ENCODE results near the gene MX1.

MX1 gene

GRCh38 chr21:41432562-41433460 is 6.8 kb downstream of the MX1 start:
- Histone ChIP-seq H3K4me1 (ENCODE audit: control insufficient read depth, low read length) (0 out of 2 replicates have a peak, but pooled peaks cover 3% of the 10 kb centered on the region), H3K36me3 (ENCODE audit: control insufficient read depth, low read length) (no peaks in the 10 kb centered on the region), H3K27me3 (ENCODE audit: control insufficient read depth, low read length) (peaks cover 13% of the 10 kb centered on the region; the same call in 1 of the 2 replicates), H4K20me1 (ENCODE audit: control insufficient read depth, insufficient read depth, low read depth, low read length) (no peaks in the 10 kb centered on the region), H3K4me2 (ENCODE audit: low read length) (no peak overlapping the region), H3K27ac (ENCODE audit: low read depth, low read length) (no peak overlapping the region), H3K79me2 (ENCODE audit: control insufficient read depth, low read length) (no peaks in the 10 kb centered on the region), H3K9me3 (ENCODE audit: control insufficient read depth, insufficient read depth, low read length) (peaks cover 3% of the 10 kb centered on the region; the same call in 1 of the 2 replicates), H3K9me2 (replicated peaks; ENCODE audit: control insufficient read depth, low read length) (no peaks in the 10 kb centered on the region), H3K4me3 (ENCODE audit: low read length) (no peak overlapping the region), H3F3A (ENCODE audit: control insufficient read depth, insufficient read depth) (no peaks in the 10 kb centered on the region)
- TF ChIP-seq CTCF (IDR thresholded peaks at IDR 0.05; ENCODE audit: low read depth, low read length, poor library complexity, severe bottlenecking) (no peak), EZH2phosphoT487 (IDR thresholded peaks at IDR 0.05; ENCODE audit: borderline replicate concordance, low read length) (no peak)

GRCh38 chr21:41433566-41433965 is 7.5 kb downstream of the MX1 start:
- no peak overlapping the region for H3K27ac ChIP-seq (ENCODE audit: low read depth, low read length)
- TF ChIP-seq EZH2phosphoT487 (IDR thresholded peaks at IDR 0.05; ENCODE audit: borderline replicate concordance, low read length), result no peak
- TF ChIP-seq CTCF (IDR thresholded peaks at IDR 0.05; ENCODE audit: low read depth, low read length, poor library complexity, severe bottlenecking), result no peak
- H4K20me1 ChIP-seq (ENCODE audit: control insufficient read depth, insufficient read depth, low read depth, low read length), result no peaks in the 10 kb centered on the region
- no peaks in the 10 kb centered on the region for H3K79me2 ChIP-seq (ENCODE audit: control insufficient read depth, low read length)
- H3K36me3 ChIP-seq (ENCODE audit: control insufficient read depth, low read length), result no peaks in the 10 kb centered on the region
- H3K9me2 ChIP-seq (replicated peaks; ENCODE audit: control insufficient read depth, low read length), result no peaks in the 10 kb centered on the region
- H3F3A ChIP-seq (ENCODE audit: control insufficient read depth, insufficient read depth), result no peaks in the 10 kb centered on the region
- H3K4me3 ChIP-seq (ENCODE audit: low read length), result no peak overlapping the region
- 0 out of 2 replicates have a peak, but pooled peaks cover 3% of the 10 kb centered on the region for H3K4me1 ChIP-seq (ENCODE audit: control insufficient read depth, low read length)
- peaks cover 3% of the 10 kb centered on the region; the same call in 1 of the 2 replicates for H3K9me3 ChIP-seq (ENCODE audit: control insufficient read depth, insufficient read depth, low read length)
- H3K4me2 ChIP-seq (ENCODE audit: low read length), result no peak overlapping the region
- peaks cover 7% of the 10 kb centered on the region; the same call in 1 of the 2 replicates for H3K27me3 ChIP-seq (ENCODE audit: control insufficient read depth, low read length)

GRCh38 chr21:41435706-41436105 is 9.7 kb downstream of the MX1 start:
- no peaks in the 10 kb centered on the region for H3F3A ChIP-seq (ENCODE audit: control insufficient read depth, insufficient read depth)
- H3K9me2 ChIP-seq (replicated peaks; ENCODE audit: control insufficient read depth, low read length), result no peaks in the 10 kb centered on the region
- no peak overlapping the region for H3K4me2 ChIP-seq (ENCODE audit: low read length)
- TF ChIP-seq EZH2phosphoT487 (IDR thresholded peaks at IDR 0.05; ENCODE audit: borderline replicate concordance, low read length), result no peak
- TF ChIP-seq CTCF (IDR thresholded peaks at IDR 0.05; ENCODE audit: low read depth, low read length, poor library complexity, severe bottlenecking), result no peak
- H3K4me3 ChIP-seq (ENCODE audit: low read length), result no peak overlapping the region
- 0 out of 2 replicates have a peak, but pooled peaks cover 3% of the 10 kb centered on the region for H3K4me1 ChIP-seq (ENCODE audit: control insufficient read depth, low read length)
- H3K27ac ChIP-seq (ENCODE audit: low read depth, low read length), result no peak overlapping the region
- no peaks in the 10 kb centered on the region for H3K79me2 ChIP-seq (ENCODE audit: control insufficient read depth, low read length)
- H4K20me1 ChIP-seq (ENCODE audit: control insufficient read depth, insufficient read depth, low read depth, low read length), result no peaks in the 10 kb centered on the region
- no peaks in the 10 kb centered on the region for H3K36me3 ChIP-seq (ENCODE audit: control insufficient read depth, low read length)
- peaks cover 3% of the 10 kb centered on the region; the same call in 1 of the 2 replicates for H3K9me3 ChIP-seq (ENCODE audit: control insufficient read depth, insufficient read depth, low read length)
- H3K27me3 ChIP-seq (ENCODE audit: control insufficient read depth, low read length), result peaks cover 3% of the 10 kb centered on the region; the same call in 1 of the 2 replicates

Measured in DOHH2 (cell line).